HCT116 (cell line): Measurements from ENCODE around the gene ACTN4. TPM values are rescaled to one million over a fixed set of nuclear protein-coding genes. Genes with fewer than 3 reads are reported as not detected.

Experiments
- ATAC-seq: fragments of 200-7000 bp; cut with Tn5 transposase; 2 replicates; pipeline ENCODE4 v1.9.1; 2020; ENCODE audit warnings: mild to moderate bottlenecking, moderate library complexity
- BruUV-seq: library from RNA; stranded (reverse); fragments of 400-500 nt; replicated peaks from 2 replicates; lab custom pipeline; 2021; lab: Mats Ljungman, UMichigan
- CTCF ChIA-PET: fragments of 300-600 bp; sonication (Branson Sonifier 250); formaldehyde crosslinking; loops from one replicate; lab custom pipeline; 2021; ENCODE audit warnings: antibody characterized with exemption; lab: Charles Lee
- POLR2A ChIA-PET: fragments of 300-600, 350-600 bp; sonication (Branson Sonifier 250); formaldehyde crosslinking; loops from one replicate; lab custom pipeline; 2021; ENCODE audit warnings: antibody characterized with exemption; lab: Charles Lee
- RAD21 ChIA-PET, 2 experiments: fragments of 300-600 bp; sonication (Branson Sonifier 250); formaldehyde crosslinking; loops; one replicate each; lab custom pipeline; 2023; ENCODE audit warnings: low total read pairs in 2 of 2; ENCODE audit not compliant: uncharacterized antibody in 2 of 2, unreplicated experiment in 2 of 2, low non-redundant PET in 1 of 2; lab: Charles Lee
- DNase-seq: peaks from one replicate; pipeline ENCODE4 v3.0.0-alpha.2; 2010; ENCODE audit warnings: low read depth, low spot score
- H2AFZ ChIP-seq: fragments of 200-600 bp; shearing (Covaris generic), sonication (generic); 2 replicates; pipeline ENCODE4 v1.6.1; 2017; ENCODE audit warnings: low read depth, mixed run types, mixed read lengths, antibody characterized with exemption, low read length; ENCODE audit not compliant: poor library complexity, severe bottlenecking
- H3K27ac ChIP-seq: 2 replicates; pipeline ENCODE4 v1.5.1; 2012; ENCODE audit warnings: low read depth, low read length
- H3K27me3 ChIP-seq: fragments of 200-600 bp; sonication (generic); 2 replicates; pipeline ENCODE4 v1.6.1; 2016; ENCODE audit warnings: mixed run types, low read length, mixed read lengths; ENCODE audit not compliant: insufficient read depth
- H3K36me3 ChIP-seq, 2 experiments: fragments of 200-500 bp in 1 of 2; fragments of 200-600 bp in 1 of 2; sonication (Bioruptor generic) in 1 of 2; sonication (generic) in 1 of 2; 2 replicates each; pipeline versions ENCODE4 v1.5.1 to v1.6.1; 2014 to 2016; ENCODE audit warnings: low read length in 2 of 2, inconsistent platforms in 1 of 2, mixed read lengths in 1 of 2, mixed run types in 1 of 2; ENCODE audit not compliant: insufficient read depth in 2 of 2, control insufficient read depth in 1 of 2
- H3K4me1 ChIP-seq, 2 experiments: fragments of 200-600 bp in 1 of 2; sonication (generic) in 1 of 2; 2 replicates each; pipeline versions ENCODE4 v1.5.1 to v1.6.1; 2012 to 2017; ENCODE audit warnings: low read length in 2 of 2, inconsistent platforms in 1 of 2, mild to moderate bottlenecking in 1 of 2, mixed read lengths in 1 of 2, mixed run types in 1 of 2, moderate library complexity in 1 of 2; ENCODE audit not compliant: insufficient read depth in 2 of 2, control insufficient read depth in 1 of 2
- H3K4me2 ChIP-seq: fragments of 200-600 bp; sonication (generic); 2 replicates; pipeline ENCODE4 v1.6.1; 2017; ENCODE audit warnings: mixed run types, low read length, mixed read lengths
- H3K4me3 ChIP-seq, 2 experiments: fragments of 200-600 bp in 1 of 2; sonication (generic) in 1 of 2; replicated peaks in 1 of 2; 2 replicates each; pipeline ENCODE4 v1.5.1; 2011 to 2016; ENCODE audit warnings: low read length in 2 of 2, control low read depth in 1 of 2, low read depth in 1 of 2, mild to moderate bottlenecking in 1 of 2, mixed read lengths in 1 of 2, mixed run types in 1 of 2
- H3K79me2 ChIP-seq: fragments of 200-600 bp; sonication (generic); 2 replicates; pipeline ENCODE4 v1.6.1; 2017; ENCODE audit warnings: mild to moderate bottlenecking, mixed run types, low read length, moderate library complexity, mixed read lengths; ENCODE audit not compliant: insufficient read depth
- H3K9ac ChIP-seq: fragments of 200-600 bp; sonication (generic); 2 replicates; pipeline ENCODE4 v1.6.1; 2016; ENCODE audit warnings: low read length, mixed read lengths
- H3K9me2 ChIP-seq: fragments of 200-600 bp; sonication (generic), shearing (Covaris generic); 2 replicates; pipeline ENCODE4 v1.6.1; 2017; ENCODE audit warnings: mixed run types, mild to moderate bottlenecking, moderate library complexity; ENCODE audit not compliant: insufficient read depth
- H3K9me3 ChIP-seq, 2 experiments: fragments of 200-500 bp in 1 of 2; fragments of 200-600 bp in 1 of 2; sonication (Bioruptor generic) in 1 of 2; sonication (generic) in 1 of 2; 2 replicates each; pipeline ENCODE4 v1.6.1; 2014 to 2017; ENCODE audit warnings: low read length in 2 of 2, mixed read lengths in 2 of 2, inconsistent platforms in 1 of 2, low read depth in 1 of 2, mild to moderate bottlenecking in 1 of 2, mixed run types in 1 of 2, moderate library complexity in 1 of 2; ENCODE audit not compliant: control insufficient read depth in 1 of 2, insufficient read depth in 1 of 2
- H4K20me1 ChIP-seq: fragments of 200-600 bp; sonication (generic), shearing (Covaris generic); 2 replicates; pipeline ENCODE4 v1.6.1; 2017; ENCODE audit warnings: mixed run types, mild to moderate bottlenecking, moderate library complexity; ENCODE audit not compliant: insufficient read depth
- ELF1 ChIP-seq: IDR thresholded peaks from 2 replicates; pipeline ENCODE4 v1.6.1; 2012; ENCODE audit warnings: low read depth, borderline replicate concordance
- EZH2 ChIP-seq: fragments of 200-600 bp; sonication (generic); IDR thresholded peaks from 2 replicates; pipeline ENCODE4 v1.6.1; 2017; ENCODE audit warnings: antibody characterized with exemption, mixed run types
- EZH2phosphoT487 ChIP-seq: fragments of 200-600 bp; IDR thresholded peaks from 2 replicates; pipeline ENCODE4 v1.6.1; 2018; ENCODE audit warnings: antibody characterized with exemption, borderline replicate concordance
- SP1 ChIP-seq: IDR thresholded peaks from 2 replicates; pipeline ENCODE4 v1.6.1; 2012; ENCODE audit warnings: low read depth
- SRF ChIP-seq: IDR thresholded peaks from 2 replicates; pipeline ENCODE4 v1.6.1; 2012; ENCODE audit warnings: low read depth
- TCF7L2 ChIP-seq: IDR thresholded peaks from 2 replicates; pipeline ENCODE4 v1.7.0; 2011; ENCODE audit warnings: borderline replicate concordance, inconsistent platforms; ENCODE audit not compliant: insufficient read depth, insufficient read length; ENCODE audit errors: extremely low read depth
- YY1 ChIP-seq: IDR thresholded peaks from 2 replicates; pipeline ENCODE4 v1.6.1; 2011; ENCODE audit warnings: low read length, low read depth, moderate library complexity, mild to moderate bottlenecking; ENCODE audit not compliant: insufficient replicate concordance; ENCODE audit errors: extremely low read depth
- ZFX ChIP-seq: fragments of 450-650 bp; IDR thresholded peaks from 2 replicates; pipeline ENCODE4 v1.6.1; 2017
- ZNF274 ChIP-seq: fragments of 200-500 bp; sonication (Bioruptor generic); IDR thresholded peaks from 2 replicates; pipeline ENCODE4 v1.6.1; 2014; ENCODE audit warnings: mild to moderate bottlenecking, low read depth, low read length, inconsistent platforms
- intact Hi-C: fragments of 100-400 bp; cut with micrococcal nuclease; formaldehyde crosslinking; loops from 2 replicates; pipeline ENCODE4 v1.10.0; 2022
- total RNA-seq: library from RNA; stranded (reverse); gene quantifications from one replicate; pipeline ENCODE4 v1.2.1, GENCODE V29; 2021; ENCODE audit not compliant: unreplicated experiment
- TF ChIP-seq, protein P1 (sequence below): IDR thresholded peaks from 2 replicates; pipeline ENCODE4 v1.6.1; 2012

ACTN4 gene
- total RNA-seq, 1 experiment from 2014 or later: 651 TPM

DNA sequence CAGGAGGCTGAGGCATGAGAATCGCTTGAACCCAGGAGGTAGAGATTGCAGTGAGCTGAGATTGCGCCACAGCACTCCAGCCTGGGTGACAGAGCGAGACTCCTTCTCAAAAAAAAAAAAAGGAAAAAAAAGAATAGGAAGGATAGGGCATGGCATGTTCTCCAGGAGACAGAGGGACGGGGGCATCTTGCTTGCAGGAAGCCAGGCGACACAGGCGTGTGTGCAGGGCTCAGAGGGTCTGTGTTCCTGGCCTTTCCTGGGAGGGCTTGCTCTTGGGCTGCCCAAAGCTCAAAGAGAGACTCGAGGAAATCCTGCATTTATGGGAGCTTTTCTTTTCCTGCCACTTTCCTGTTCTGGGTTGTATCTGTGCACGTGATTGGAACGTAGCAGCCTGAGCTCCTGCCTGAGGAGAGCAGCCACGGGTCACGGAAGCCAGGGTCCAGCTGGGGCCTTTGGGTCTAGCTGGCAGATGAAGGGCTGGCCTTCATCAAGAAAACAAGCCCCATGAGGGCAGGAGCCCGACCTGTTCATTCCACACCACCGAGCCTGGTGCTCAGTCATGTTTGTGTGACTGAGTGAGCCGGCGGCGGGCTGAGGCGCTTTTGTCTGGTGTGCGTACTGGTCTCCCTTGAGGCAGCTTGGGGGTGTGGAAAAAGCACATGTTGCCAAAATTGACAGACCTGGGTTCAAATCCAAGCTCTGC is 52.3 kb downstream of the ACTN4 start (continued):
- no peak for TF ChIP-seq YY1
- TF ChIP-seq, all 23 proteins: peak for 0

DNA sequence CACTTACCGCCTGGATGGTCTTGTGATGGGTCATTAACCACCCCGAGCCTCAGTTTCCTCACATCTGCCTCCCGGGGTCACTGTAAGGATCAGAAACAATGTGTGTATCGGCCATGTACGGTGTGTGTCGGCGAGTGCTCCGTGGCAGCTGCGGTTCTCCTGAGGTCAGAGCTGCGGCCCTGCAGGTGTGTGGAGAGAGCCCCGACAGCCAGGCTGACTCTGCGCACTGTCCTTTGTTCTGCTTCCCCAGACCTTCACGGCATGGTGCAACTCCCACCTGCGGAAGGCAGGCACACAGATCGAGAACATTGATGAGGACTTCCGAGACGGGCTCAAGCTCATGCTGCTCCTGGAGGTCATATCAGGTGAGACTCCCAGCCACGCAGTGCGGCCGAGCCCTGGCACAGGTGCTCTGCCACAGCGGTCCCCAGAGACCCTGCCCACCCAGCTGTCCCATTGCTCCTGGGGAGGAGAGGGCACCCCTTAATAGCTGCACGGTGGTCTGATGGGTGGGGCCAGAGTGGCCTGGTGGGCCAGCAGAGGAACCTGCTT is 53.0 kb downstream of the ACTN4 start:
- no peak overlapping the region for H3K9ac ChIP-seq
- H3K4me2 ChIP-seq: no peak overlapping the region
- peaks cover 0 to 28% of the 10 kb centered on the region in 2 experiments; a peak in 2 of 4 replicates for H3K4me1 ChIP-seq
- ChIA-PET POLR2A (interaction anchor here (0.6 kb wide), 1 partner anchor 373 kb away, joined by 3 read pairs; no protein-coding TSS in a partner anchor), CTCF (no interaction called here), RAD21 (no interaction called here)
- H3K27me3 ChIP-seq: no peaks in the 10 kb centered on the region
- peaks cover 96% of the 10 kb centered on the region for H3K79me2 ChIP-seq
- no TSS peak for BruUV-seq
- H3K36me3 ChIP-seq: peaks cover 20 to 81% of the 10 kb centered on the region in 2 experiments
- no peak overlapping the region for H3K4me3 ChIP-seq
- TF ChIP-seq SRF: no peak
- TF ChIP-seq ZFX: no peak
- TF ChIP-seq TCF7L2: no peak
- TF ChIP-seq EZH2phosphoT487: no peak
- TF ChIP-seq, protein P1, sequence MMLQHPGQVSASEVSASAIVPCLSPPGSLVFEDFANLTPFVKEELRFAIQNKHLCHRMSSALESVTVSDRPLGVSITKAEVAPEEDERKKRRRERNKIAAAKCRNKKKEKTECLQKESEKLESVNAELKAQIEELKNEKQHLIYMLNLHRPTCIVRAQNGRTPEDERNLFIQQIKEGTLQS: no peak
- no peak for TF ChIP-seq ZNF274
- TF ChIP-seq SP1: no peak
- TF ChIP-seq EZH2: no peak
- no peak for TF ChIP-seq ELF1
- no peaks in the 10 kb centered on the region for H4K20me1 ChIP-seq
- no peaks in the 10 kb centered on the region for H3K9me2 ChIP-seq
- H2AFZ ChIP-seq: no peak overlapping the region
- H3K27ac ChIP-seq: no peak overlapping the region; the same call in 1 of the 2 replicates
- no peaks in the 10 kb centered on the region for H3K9me3 ChIP-seq
- no peak for DNase-seq
- no peak for ATAC-seq
- intact Hi-C loops: no loop called here
